Osteocyte (in vitro differentiated cells): ENCODE data around the gene CSGALNACT2. TPM values are rescaled to one million over a fixed set of nuclear protein-coding genes. Genes with fewer than 3 reads are reported as not detected.

Source experiments
- DNase-seq: peaks from one replicate; pipeline ENCODE4 v3.0.0; 2021; ENCODE audit warnings: mixed read lengths; ENCODE audit not compliant: unreplicated experiment; ENCODE audit errors: extremely low spot score
- H3K27ac Mint-ChIP-seq: one replicate; pipeline ENCODE4 v1.8.0; 2021; ENCODE audit warnings: mild to moderate bottlenecking, mixed read lengths; ENCODE audit not compliant: unreplicated experiment
- H3K27me3 Mint-ChIP-seq: one replicate; pipeline ENCODE4 v1.8.0; 2021; ENCODE audit warnings: mixed read lengths; ENCODE audit not compliant: unreplicated experiment
- H3K36me3 Mint-ChIP-seq: one replicate; pipeline ENCODE4 v1.8.0; 2021; ENCODE audit warnings: mixed read lengths; ENCODE audit not compliant: unreplicated experiment
- H3K4me1 Mint-ChIP-seq: one replicate; pipeline ENCODE4 v1.8.0; 2021; ENCODE audit warnings: mixed read lengths; ENCODE audit not compliant: unreplicated experiment
- H3K4me3 Mint-ChIP-seq: one replicate; pipeline ENCODE4 v1.8.0; 2021; ENCODE audit warnings: mild to moderate bottlenecking, moderate library complexity, mixed read lengths; ENCODE audit not compliant: unreplicated experiment
- H3K9me3 Mint-ChIP-seq: one replicate; pipeline ENCODE4 v1.8.0; 2021; ENCODE audit warnings: mixed read lengths; ENCODE audit not compliant: unreplicated experiment
- CTCF ChIP-seq: fragments of 200-600 bp; sonication (generic); IDR thresholded peaks from 2 replicates; pipeline ENCODE4 v1.5.0; 2021; ENCODE audit warnings: antibody characterized with exemption, mild to moderate bottlenecking, moderate library complexity
- total RNA-seq: library from RNA; stranded (reverse); gene quantifications from 2 replicates; pipeline ENCODE4 v1.2.1, GENCODE V29; 2021

CSGALNACT2 gene
- total RNA-seq, 1 donor from 2014 or later = 36.6 TPM

GRCh38 chr10:43203448-43204041 is 65.3 kb downstream of the CSGALNACT2 start:
- Mint-ChIP-seq H3K4me3 (no peak overlapping the region), H3K27me3 (no peaks in the 10 kb centered on the region), H3K9me3 (no peaks in the 10 kb centered on the region), H3K36me3 (no peaks in the 10 kb centered on the region), H3K27ac (no peak overlapping the region), H3K4me1 (peaks cover 3% of the 10 kb centered on the region)
- no peak for TF ChIP-seq CTCF
- no peak for DNase-seq

- peak; percentile 78 for DNase-seq
- no peak overlapping the region for H3K4me3 Mint-ChIP-seq
These were observed 66.0 kb downstream of the CSGALNACT2 start for GRCh38 chr10:43204042-43204942.

GRCh38 chr10:43204943-43205671 is 66.9 kb downstream of the CSGALNACT2 start:
- no peak overlapping the region for H3K4me3 Mint-ChIP-seq
- TF ChIP-seq CTCF = peak; percentile 83
- no peak overlapping the region for H3K27ac Mint-ChIP-seq
- H3K9me3 Mint-ChIP-seq = no peaks in the 10 kb centered on the region
- H3K4me1 Mint-ChIP-seq = peaks cover 3% of the 10 kb centered on the region
- no peaks in the 10 kb centered on the region for H3K27me3 Mint-ChIP-seq
- DNase-seq = peak; percentile 82
- H3K36me3 Mint-ChIP-seq = no peaks in the 10 kb centered on the region

More at GRCh38 chr10:43204042-43204942, 66.0 kb downstream of the CSGALNACT2 start:
- Mint-ChIP-seq H3K27me3 (no peaks in the 10 kb centered on the region), H3K36me3 (no peaks in the 10 kb centered on the region), H3K9me3 (no peaks in the 10 kb centered on the region), H3K4me1 (peaks cover 3% of the 10 kb centered on the region), H3K27ac (no peak overlapping the region)
- TF ChIP-seq CTCF = no peak

GRCh38 chr10:43205681-43206390 is 67.6 kb downstream of the CSGALNACT2 start:
- peaks cover 3% of the 10 kb centered on the region for H3K4me1 Mint-ChIP-seq
- peak; percentile 83 for DNase-seq
- H3K27ac Mint-ChIP-seq = no peak overlapping the region
- no peak for TF ChIP-seq CTCF
- H3K36me3 Mint-ChIP-seq = no peaks in the 10 kb centered on the region
- no peaks in the 10 kb centered on the region for H3K9me3 Mint-ChIP-seq
- H3K4me3 Mint-ChIP-seq = no peak overlapping the region
- H3K27me3 Mint-ChIP-seq = no peaks in the 10 kb centered on the region
